GM06990 (cell line): ENCODE measurements around the gene MAPRE2.
"Not testable (repeated sequence)": the region's sequence is repeated elsewhere in the genome, so short reads cannot be mapped to it uniquely, and the experiment has no call there.

ENCODE experiments used
- DNase-seq: peaks from one replicate; pipeline ENCODE4 v3.0.0-alpha.2; 2011; ENCODE audit not compliant: insufficient read length; ENCODE audit errors: extremely low read depth
- H3K27me3 ChIP-seq: replicated peaks from 2 replicates; pipeline ENCODE4 v1.6.0; 2011; ENCODE audit warnings: low read length; ENCODE audit not compliant: control insufficient read depth, insufficient read depth
- H3K36me3 ChIP-seq: 2 replicates; pipeline ENCODE4 v1.5.1; 2011; ENCODE audit warnings: low read length; ENCODE audit not compliant: control insufficient read depth, insufficient read depth
- H3K4me3 ChIP-seq: replicated peaks from 2 replicates; pipeline ENCODE4 v1.5.1; 2011; ENCODE audit warnings: low read depth, mild to moderate bottlenecking, control low read depth, low read length
- TF ChIP-seq, protein P1 (sequence below): IDR thresholded peaks from 2 replicates; pipeline ENCODE4 v1.5.1; 2011; ENCODE audit warnings: low read length, control low read depth, mild to moderate bottlenecking, inconsistent platforms; ENCODE audit not compliant: insufficient read depth, poor library complexity, severe bottlenecking

The MAPRE2 gene

DNA sequence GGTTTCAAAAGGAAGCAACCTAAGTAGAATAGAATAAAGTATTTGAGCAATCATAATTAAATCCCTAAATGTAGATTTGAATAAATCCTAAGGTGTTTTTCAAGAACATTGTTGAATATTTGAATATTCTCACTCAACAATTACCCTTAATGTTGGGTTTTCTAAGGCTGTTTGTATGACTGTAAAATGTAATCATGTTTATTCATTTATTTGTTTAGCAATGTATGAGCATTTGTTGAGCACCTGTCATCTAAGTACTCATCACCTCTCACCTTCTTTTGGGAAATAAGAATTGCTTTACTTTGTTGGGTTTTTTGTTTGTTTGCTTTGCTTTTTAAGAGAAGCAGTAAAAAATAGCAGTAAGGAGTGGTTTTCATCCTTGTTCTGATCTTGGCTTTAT lies 66.0 kb downstream of the MAPRE2 start:
- no peak overlapping the region for H3K4me3 ChIP-seq
- H3K36me3 ChIP-seq = no peaks in the 10 kb centered on the region
- TF ChIP-seq, protein P1, sequence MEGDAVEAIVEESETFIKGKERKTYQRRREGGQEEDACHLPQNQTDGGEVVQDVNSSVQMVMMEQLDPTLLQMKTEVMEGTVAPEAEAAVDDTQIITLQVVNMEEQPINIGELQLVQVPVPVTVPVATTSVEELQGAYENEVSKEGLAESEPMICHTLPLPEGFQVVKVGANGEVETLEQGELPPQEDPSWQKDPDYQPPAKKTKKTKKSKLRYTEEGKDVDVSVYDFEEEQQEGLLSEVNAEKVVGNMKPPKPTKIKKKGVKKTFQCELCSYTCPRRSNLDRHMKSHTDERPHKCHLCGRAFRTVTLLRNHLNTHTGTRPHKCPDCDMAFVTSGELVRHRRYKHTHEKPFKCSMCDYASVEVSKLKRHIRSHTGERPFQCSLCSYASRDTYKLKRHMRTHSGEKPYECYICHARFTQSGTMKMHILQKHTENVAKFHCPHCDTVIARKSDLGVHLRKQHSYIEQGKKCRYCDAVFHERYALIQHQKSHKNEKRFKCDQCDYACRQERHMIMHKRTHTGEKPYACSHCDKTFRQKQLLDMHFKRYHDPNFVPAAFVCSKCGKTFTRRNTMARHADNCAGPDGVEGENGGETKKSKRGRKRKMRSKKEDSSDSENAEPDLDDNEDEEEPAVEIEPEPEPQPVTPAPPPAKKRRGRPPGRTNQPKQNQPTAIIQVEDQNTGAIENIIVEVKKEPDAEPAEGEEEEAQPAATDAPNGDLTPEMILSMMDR = no peak
- no peak for DNase-seq
- H3K27me3 ChIP-seq = no peaks in the 10 kb centered on the region

DNA sequence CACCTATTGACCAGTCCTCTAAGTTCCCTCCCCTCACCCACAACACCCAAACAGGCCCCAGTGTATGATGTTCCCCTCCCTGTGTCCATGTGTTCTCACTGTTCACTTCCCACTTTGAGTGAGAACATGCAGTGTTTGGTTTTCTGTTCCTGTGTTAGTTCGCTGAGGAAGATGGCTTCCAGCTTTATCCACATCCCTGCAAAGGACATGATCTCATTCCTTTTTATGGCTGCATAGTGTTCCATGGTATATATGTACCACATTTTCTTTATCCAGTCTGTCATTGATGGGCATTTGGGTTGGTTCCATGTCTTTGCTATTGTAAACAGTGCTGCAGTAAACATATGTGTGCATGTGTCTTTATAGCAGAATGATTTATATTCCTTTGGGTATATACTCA lies 66.9 kb downstream of the MAPRE2 start:
- H3K4me3 ChIP-seq, H3K36me3 ChIP-seq, DNase-seq, H3K27me3 ChIP-seq: not testable (repeated sequence)

DNA sequence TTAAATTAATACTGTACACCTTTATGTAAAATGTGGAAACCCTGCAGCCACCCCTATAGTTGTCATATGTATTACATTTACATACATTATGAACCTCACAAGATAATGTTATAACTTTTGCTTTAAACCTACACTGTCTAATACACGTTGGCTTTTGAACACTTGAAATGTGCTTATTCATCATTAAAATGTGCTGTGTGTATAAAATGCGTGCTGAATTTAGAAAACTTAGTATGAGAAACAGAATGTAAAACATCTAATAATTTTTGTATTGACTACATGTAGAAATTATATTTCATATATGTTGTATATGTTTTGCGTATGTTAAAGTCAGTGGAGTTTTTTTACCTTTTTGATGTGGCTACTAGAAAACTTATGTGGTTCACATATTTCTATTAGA lies 68.8 kb downstream of the MAPRE2 start:
- Histone ChIP-seq H3K4me3 (no peak overlapping the region), H3K36me3 (no peaks in the 10 kb centered on the region), H3K27me3 (no peaks in the 10 kb centered on the region)
- no peak for DNase-seq
- TF ChIP-seq, protein P1 = no peak

DNA sequence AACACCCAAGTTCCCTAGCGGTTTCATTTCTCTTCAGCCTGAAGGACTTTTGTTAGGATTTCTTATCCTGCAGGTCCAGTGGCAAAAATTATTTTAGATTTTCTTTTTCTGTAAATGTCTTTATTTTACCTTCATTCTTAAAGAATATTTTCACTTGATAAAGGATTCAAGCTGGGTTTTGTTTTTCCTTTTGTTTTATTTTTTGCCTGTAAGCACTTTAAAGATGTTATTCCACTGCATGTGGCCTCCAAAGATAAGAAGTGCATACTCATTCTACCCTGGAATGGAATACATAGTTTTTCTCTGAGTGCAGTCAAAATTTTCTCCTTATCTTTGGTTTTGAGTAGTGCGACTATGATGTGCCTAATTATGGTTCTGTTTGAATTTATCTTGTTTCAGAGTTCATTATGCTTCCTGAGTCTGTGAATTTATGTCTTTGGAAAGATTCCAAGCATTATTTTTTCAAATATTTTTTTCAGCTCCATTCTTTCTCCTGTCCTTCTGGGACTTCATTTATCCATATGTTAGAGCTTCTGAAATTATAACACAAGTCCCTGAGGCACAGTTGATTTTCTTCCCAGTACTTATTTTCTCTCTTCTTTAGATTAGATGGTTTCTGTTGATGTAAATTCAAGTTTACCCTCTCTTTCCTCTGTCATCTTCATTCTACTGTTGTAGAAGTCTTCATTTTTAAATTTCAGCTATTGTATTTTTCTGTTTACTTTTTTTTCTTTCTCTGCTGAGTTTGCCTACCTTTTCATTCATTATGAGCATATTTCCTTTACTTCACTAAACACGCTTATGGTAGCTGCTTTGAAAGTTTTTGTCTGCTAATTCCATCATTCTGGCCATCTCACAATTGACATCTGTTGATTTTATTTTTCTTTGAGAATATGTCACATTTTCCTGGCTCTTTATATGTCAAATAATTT lies 69.6 kb downstream of the MAPRE2 start:
- H3K4me3 ChIP-seq = no peak overlapping the region
- H3K36me3 ChIP-seq = no peaks in the 10 kb centered on the region
- no peak for DNase-seq
- H3K27me3 ChIP-seq = no peaks in the 10 kb centered on the region
- TF ChIP-seq, protein P1 = no peak

DNA sequence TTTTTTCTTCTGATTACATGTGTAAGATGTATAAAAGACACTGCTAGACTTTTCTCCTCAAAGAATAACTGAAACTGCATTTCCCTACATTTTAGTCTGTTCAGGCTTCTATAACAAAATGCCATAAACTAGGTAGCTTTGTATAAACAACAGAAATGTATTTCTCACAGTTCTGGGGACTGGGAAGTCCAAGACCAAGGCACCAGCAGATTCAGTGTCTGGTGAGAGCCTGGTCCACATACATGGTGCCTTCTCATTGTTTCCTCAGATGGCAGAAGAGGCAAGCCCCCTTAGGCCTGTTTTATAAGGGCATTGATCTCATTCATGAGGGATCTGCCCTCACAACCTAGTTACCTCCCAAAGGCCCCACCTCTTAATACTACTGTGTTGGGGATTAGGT lies 71.5 kb downstream of the MAPRE2 start:
- TF ChIP-seq, protein P1 = no peak
- DNase-seq = no peak
- Histone ChIP-seq H3K27me3 (no peaks in the 10 kb centered on the region), H3K4me3 (no peak overlapping the region), H3K36me3 (no peaks in the 10 kb centered on the region)

DNA sequence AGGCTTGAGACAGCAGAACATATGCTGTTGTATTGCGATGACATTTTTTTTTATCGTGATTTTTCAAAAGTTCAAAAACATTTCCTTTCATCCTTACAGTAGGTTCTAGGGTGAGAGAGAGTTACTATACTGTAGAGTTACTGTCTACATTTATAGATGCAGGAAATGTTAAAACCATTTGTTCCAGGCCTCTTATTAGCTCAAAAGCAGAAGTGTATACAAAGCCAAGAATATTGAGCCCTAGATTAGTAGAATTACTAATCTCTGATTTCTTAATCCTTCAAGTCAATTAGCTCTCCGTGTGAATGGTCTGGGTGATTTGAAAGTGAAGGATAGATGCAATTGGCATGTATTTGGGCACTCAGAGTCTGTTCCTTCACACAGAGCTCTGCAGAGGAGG lies 73.1 kb downstream of the MAPRE2 start:
- H3K36me3 ChIP-seq = no peaks in the 10 kb centered on the region
- no peak overlapping the region for H3K4me3 ChIP-seq
- no peaks in the 10 kb centered on the region for H3K27me3 ChIP-seq
- TF ChIP-seq, protein P1 = no peak
- DNase-seq = no peak
